Measurements from ENCODE around the gene CWF19L2.
A peak's percentile ranks its signal among the peaks of the same experiment; 100 is the strongest.
"Not testable (repeated sequence)": the region's sequence is repeated elsewhere in the genome, so short reads cannot be mapped to it uniquely, and the experiment has no call there.

CWF19L2 gene

DNA sequence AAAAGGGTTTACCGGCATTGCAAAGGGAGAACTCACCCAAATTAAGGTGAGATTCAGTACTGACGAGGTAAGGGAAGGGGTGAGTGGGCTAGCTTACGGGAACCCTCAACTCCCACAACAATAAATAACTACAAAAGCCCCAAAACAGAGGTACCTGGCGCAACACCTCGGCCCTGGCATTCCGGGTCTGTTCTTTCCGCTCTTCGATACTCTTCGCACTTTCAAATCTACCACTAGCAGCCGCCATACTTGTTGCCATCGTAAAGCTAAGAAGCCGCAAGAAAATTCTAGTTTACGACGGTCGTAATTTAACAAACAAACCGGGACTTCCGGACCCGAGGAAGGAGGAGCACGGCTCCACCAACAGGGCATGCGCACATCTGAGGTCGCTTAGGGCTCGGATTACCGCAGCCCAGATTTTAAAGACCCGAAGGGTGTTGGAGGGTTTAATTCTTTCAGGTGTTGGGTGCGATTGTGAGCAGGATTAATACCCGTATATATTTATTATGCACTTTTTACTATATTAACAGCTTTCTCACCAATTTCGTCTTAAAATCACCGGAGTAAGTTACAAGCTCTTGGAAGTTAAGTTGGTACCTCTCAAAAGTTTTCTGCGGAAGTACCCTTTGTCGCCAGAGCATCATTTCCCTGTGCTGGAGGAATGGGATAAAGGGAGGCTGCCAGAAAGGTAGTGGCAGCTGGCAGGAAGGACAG, at the start of gene CWF19L2:
TSS of gene CWF19L2 (minus strand) at position 268 of the 714 bp plus-strand sequence. CDS start at position 259, 9 bp downstream.
- H3K4me1 ChIP-seq = peaks cover 11 to 25% (median 17%) of the 10 kb centered on the region in 10 experiments
- H3K9ac ChIP-seq = peak within 1 kb of the TSS; percentile 82 to 88 (median 86)
- no peak for TF ChIP-seq Cebpa-rat (IDR thresholded peaks at IDR 0.05)
- H3K4me2 ChIP-seq = peak within 1 kb of the TSS; percentile 78 to 91 (median 86)
- H3K4me3 ChIP-seq = peak within 1 kb of the TSS; percentile 79 to 91 (median 82)
- no peaks in the 10 kb centered on the region for H3K27me3 ChIP-seq
- H3K36me3 ChIP-seq = peaks cover 15 to 32% (median 17%) of the 10 kb centered on the region in 11 experiments
- H3K27ac ChIP-seq = peak within 1 kb of the TSS; percentile 73 to 88 (median 81)
- H4K20me1 ChIP-seq = peaks cover 0 to 7% (median 0%) of the 10 kb centered on the region in 11 experiments; a peak in 2 of 22 replicates
- H3K9me3 ChIP-seq (replicated peaks in 1 of 11) = no peaks in the 10 kb centered on the region

DNA sequence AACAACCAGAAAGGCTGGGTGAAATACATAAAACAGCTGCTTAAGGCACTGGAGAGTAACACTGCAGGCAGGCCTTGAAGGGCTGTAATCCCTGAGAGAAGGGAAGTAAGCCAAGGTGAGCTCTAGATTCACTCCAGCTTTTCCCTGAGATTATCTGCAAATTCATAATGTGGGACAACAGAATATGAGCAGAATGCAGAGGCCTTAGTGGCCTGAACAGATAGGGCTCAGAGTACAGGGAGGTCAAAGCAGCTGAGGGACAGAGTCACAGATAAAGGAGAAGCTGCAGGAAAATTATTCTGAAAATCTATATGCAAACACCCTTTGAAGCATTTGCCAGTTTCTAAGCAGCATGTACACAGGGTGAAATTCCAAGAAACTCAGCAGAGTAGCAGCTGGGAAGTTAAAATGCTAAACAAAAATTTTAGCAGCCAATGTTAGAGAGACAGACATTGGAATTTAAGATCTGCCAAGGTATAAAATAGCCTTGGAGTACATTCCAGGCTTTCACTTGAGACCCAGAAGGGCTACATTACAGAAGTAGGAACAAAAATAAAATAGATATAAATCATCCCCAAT, 48.1 kb upstream of the CWF19L2 start:
- no peaks in the 10 kb centered on the region for H3K4me1 ChIP-seq
- TF ChIP-seq Cebpa-rat (IDR thresholded peaks at IDR 0.05) = no peak
- H3K4me3 ChIP-seq = no peak overlapping the region
- no peak overlapping the region for H3K4me2 ChIP-seq
- peaks cover 28 to 58% (median 38%) of the 10 kb centered on the region in 11 experiments for H3K36me3 ChIP-seq
- H3K9me3 ChIP-seq (replicated peaks in 1 of 11) = peaks cover 7 to 19% (median 10%) of the 10 kb centered on the region in 11 experiments
- H3K27me3 ChIP-seq = no peaks in the 10 kb centered on the region
- H3K27ac ChIP-seq = no peak overlapping the region
- no peak overlapping the region for H3K9ac ChIP-seq
- H4K20me1 ChIP-seq = no peaks in the 10 kb centered on the region

DNA sequence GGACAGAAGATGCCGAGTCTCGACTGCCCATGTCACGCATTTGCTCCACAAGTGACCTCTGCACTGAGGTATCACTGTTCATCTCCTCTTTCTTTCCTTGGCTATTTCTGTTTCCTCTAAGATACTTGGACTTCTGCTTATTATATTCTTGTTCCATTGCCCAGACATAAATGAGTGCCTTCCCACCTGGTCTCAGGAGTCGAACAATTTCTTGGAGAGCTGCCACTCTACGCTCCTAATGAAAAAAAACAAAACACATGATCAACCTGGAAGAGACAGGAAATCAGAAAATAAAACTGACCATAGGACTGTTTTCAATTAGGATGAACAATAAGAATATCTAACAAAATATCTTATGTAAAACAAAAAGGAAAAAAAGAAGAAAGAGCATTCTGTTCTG, 47.4 kb upstream of the CWF19L2 start:
- no peaks in the 10 kb centered on the region for H3K27me3 ChIP-seq
- H3K36me3 ChIP-seq = peaks cover 23 to 55% (median 34%) of the 10 kb centered on the region in 11 experiments
- H4K20me1 ChIP-seq = no peaks in the 10 kb centered on the region
- no peak overlapping the region for H3K4me3 ChIP-seq
- H3K9me3 ChIP-seq (replicated peaks in 1 of 11) = peaks cover 7 to 19% (median 10%) of the 10 kb centered on the region in 11 experiments
- TF ChIP-seq Cebpa-rat (IDR thresholded peaks at IDR 0.05) = no peak
- H3K27ac ChIP-seq = no peak overlapping the region
- H3K9ac ChIP-seq = no peak overlapping the region
- no peak overlapping the region for H3K4me2 ChIP-seq
- no peaks in the 10 kb centered on the region for H3K4me1 ChIP-seq

DNA sequence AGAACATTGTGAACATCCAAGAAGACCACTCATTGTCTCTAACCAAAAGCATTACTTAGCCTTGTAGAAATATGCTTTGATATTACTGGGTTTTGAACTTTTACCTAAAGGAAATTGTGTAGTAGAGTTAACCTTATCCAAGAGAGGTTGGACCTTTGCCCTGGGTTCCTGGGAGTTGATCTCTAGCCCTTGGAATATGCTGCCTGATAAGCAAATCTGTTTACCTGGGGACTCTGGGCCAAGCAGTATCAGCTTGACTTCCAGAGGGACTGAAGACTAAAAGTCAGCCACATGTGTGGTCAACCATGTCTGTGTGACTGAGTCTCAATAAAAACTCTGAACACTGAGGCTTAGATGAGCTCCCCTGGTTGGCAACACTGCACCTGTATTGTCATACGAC, 44.1 kb upstream of the CWF19L2 start:
- no peak overlapping the region for H3K9ac ChIP-seq
- H3K36me3 ChIP-seq = peaks cover 22 to 43% (median 34%) of the 10 kb centered on the region in 11 experiments
- no peak overlapping the region for H3K27ac ChIP-seq
- TF ChIP-seq Cebpa-rat (IDR thresholded peaks at IDR 0.05) = no peak
- no peaks in the 10 kb centered on the region for H3K27me3 ChIP-seq
- no peak overlapping the region for H3K4me2 ChIP-seq
- H3K9me3 ChIP-seq (replicated peaks in 1 of 11) = peaks cover 7 to 19% (median 13%) of the 10 kb centered on the region in 11 experiments
- no peaks in the 10 kb centered on the region for H4K20me1 ChIP-seq
- no peak overlapping the region for H3K4me3 ChIP-seq
- H3K4me1 ChIP-seq = no peaks in the 10 kb centered on the region

DNA sequence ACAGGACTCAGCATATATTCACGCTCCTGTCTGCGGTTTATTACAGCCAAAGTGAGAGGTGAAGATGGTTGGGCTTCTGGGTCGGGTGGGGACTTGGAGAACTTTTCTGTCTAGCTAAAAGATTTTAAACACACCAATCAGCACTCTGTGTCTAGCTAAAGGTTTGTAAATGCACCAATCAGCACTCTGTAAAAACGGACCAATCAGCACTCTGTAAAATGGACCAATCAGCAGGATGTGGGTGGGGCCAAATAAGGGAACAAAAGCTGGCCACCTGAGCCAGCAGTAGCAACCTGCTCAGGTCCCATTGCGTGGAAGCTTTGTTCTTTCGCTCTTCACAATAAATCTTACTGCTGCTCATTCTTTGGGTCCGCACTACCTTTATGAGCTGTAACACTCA, 39.7 kb upstream of the CWF19L2 start:
- not testable (repeated sequence) for H3K9ac ChIP-seq, H4K20me1 ChIP-seq, H3K27ac ChIP-seq, H3K4me2 ChIP-seq, H3K27me3 ChIP-seq, H3K4me3 ChIP-seq, H3K4me1 ChIP-seq
- Histone ChIP-seq H3K9me3 (replicated peaks in 1 of 11) (peaks cover 7 to 18% (median 12%) of the 10 kb centered on the region in 11 experiments), H3K36me3 (peaks cover 9 to 16% (median 9%) of the 10 kb centered on the region in 11 experiments)

DNA sequence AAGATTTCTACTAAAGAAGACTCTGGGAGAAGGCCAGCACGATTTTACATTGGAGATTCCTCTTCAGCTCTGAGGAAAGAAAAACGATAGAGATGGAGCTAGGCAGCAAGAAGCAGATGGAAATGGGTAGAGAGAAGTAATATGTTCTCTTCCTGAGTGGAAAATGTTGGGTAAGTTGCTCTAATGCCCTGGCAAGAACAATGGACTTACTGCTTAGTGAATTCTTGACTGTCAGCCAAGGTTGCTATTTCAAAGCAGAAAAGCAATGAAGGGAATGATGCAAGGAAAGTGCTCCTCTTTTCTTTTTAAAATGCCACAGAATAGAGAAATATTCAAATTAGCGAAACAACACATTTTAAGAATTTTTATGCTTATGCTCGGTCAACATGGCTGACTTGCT, 38.4 kb upstream of the CWF19L2 start:
- no peak for TF ChIP-seq Cebpa-rat (IDR thresholded peaks at IDR 0.05)
- H3K4me2 ChIP-seq = no peak overlapping the region
- no peak overlapping the region for H3K4me3 ChIP-seq
- H3K4me1 ChIP-seq = no peaks in the 10 kb centered on the region
- H3K36me3 ChIP-seq = peaks cover 0 to 3% (median 0%) of the 10 kb centered on the region in 11 experiments; a peak in 2 of 22 replicates
- no peaks in the 10 kb centered on the region for H4K20me1 ChIP-seq
- peaks cover 0 to 8% (median under 1%) of the 10 kb centered on the region in 11 experiments; a peak in 4 of 22 replicates for H3K9me3 ChIP-seq (replicated peaks in 1 of 11)
- H3K9ac ChIP-seq = no peak overlapping the region
- H3K27ac ChIP-seq = no peak overlapping the region
- no peaks in the 10 kb centered on the region for H3K27me3 ChIP-seq

DNA sequence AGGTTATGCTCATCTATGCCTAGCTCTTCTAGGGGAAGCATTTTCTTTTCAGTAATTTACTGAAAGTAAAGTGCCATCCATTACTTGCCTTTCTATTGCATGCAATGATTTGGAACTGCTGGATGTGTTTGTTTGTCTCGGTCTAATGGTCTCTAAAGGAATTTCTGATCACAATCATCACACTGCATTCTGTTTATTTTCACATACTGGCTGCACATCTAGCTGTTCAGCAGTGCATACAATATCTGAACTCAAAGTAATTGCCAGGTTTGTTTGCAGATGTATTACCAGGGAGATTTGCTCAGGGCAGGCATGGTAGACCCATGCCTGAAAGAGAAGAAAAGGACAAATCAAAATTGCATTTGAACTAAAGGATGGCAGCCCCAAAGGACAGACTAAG, 36.4 kb upstream of the CWF19L2 start:
- Histone ChIP-seq H3K9ac (no peak overlapping the region), H3K9me3 (replicated peaks in 1 of 11) (peaks cover 0 to 8% (median 0%) of the 10 kb centered on the region in 11 experiments; a peak in 4 of 22 replicates), H3K4me3 (no peak overlapping the region), H3K27ac (no peak overlapping the region), H3K4me2 (no peak overlapping the region), H3K36me3 (no peaks in the 10 kb centered on the region), H3K4me1 (no peaks in the 10 kb centered on the region), H3K27me3 (no peaks in the 10 kb centered on the region), H4K20me1 (no peaks in the 10 kb centered on the region)
- no peak for TF ChIP-seq Cebpa-rat (IDR thresholded peaks at IDR 0.05)

DNA sequence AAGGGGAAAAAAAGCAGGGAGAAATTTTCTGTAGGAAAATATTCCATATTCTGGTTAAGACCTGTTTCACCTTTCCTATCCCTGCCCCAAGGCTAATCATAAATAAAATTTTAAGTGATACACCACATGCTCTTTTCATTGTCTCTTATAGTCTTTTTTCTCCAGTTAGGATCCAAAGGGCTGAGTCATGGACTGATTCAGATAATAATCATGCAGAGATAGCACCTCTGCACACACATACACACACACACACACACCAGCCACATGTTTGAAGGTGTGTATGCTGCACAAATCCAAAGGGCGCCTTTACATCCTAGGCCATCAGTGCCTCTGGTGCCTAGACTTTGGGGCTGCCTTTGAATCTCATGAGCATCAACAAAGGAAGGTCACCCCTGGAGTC, 35.5 kb upstream of the CWF19L2 start:
- Histone ChIP-seq H4K20me1 (no peaks in the 10 kb centered on the region), H3K9ac (no peak overlapping the region), H3K4me1 (no peaks in the 10 kb centered on the region), H3K9me3 (replicated peaks in 1 of 11) (peaks cover 0 to 8% (median 0%) of the 10 kb centered on the region in 11 experiments; a peak in 4 of 22 replicates), H3K36me3 (no peaks in the 10 kb centered on the region), H3K4me2 (no peak overlapping the region), H3K4me3 (no peak overlapping the region), H3K27me3 (no peaks in the 10 kb centered on the region), H3K27ac (no peak overlapping the region)
- TF ChIP-seq Cebpa-rat (IDR thresholded peaks at IDR 0.05) = no peak

DNA sequence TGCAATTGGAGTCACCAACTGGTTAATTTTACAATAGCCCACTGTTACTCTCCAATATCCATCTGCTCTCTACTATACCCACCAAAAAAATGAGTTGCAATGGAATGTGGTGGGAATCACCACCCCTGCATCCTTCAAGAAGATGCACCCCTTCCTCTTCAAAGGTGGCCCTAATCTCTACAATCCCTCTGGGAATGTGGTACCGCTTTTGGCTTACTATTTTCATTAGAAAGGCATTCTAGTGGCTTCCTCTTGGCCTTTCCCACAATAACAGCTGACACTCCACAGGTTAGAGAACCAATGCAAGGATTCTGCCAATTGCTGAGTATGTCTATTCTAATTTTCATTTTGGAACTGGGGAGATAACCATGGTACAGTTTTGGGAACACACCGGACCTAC, 33.2 kb upstream of the CWF19L2 start:
- no peak overlapping the region for H3K4me2 ChIP-seq
- H3K4me1 ChIP-seq = no peaks in the 10 kb centered on the region
- H3K9ac ChIP-seq = no peak overlapping the region
- no peaks in the 10 kb centered on the region for H3K9me3 ChIP-seq (replicated peaks in 1 of 11)
- no peak for TF ChIP-seq Cebpa-rat (IDR thresholded peaks at IDR 0.05)
- H3K27ac ChIP-seq = no peak overlapping the region
- no peaks in the 10 kb centered on the region for H3K36me3 ChIP-seq
- no peaks in the 10 kb centered on the region for H4K20me1 ChIP-seq
- H3K27me3 ChIP-seq = no peaks in the 10 kb centered on the region
- H3K4me3 ChIP-seq = no peak overlapping the region

DNA sequence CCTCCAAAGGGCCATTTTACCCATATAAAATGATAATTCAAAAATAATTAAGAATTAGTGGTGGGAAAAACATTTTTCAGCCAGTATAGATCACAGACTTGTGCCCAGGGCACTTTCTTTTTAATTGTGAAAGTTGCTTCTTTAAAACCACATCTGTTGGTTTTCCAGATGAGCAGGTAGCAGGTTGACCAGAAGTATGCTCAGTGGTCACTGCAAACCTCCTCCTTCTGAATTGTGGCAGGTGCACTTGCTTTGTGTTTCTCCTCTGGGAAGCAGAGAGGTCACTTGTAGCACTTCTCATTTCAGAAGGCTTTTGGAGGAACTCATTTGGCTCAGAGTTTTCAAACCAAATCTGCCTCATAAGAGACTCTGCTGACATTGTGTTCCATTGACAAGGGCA, 24.6 kb upstream of the CWF19L2 start:
- no peaks in the 10 kb centered on the region for H3K4me1 ChIP-seq
- no peaks in the 10 kb centered on the region for H3K9me3 ChIP-seq (replicated peaks in 1 of 11)
- no peak overlapping the region for H3K27ac ChIP-seq
- H3K36me3 ChIP-seq = no peaks in the 10 kb centered on the region
- H3K4me2 ChIP-seq = no peak overlapping the region
- H3K27me3 ChIP-seq = no peaks in the 10 kb centered on the region
- H3K4me3 ChIP-seq = no peak overlapping the region
- no peaks in the 10 kb centered on the region for H4K20me1 ChIP-seq
- H3K9ac ChIP-seq = no peak overlapping the region
- no peak for TF ChIP-seq Cebpa-rat (IDR thresholded peaks at IDR 0.05)

All from BLaER1 treated with 17β-estradiol and CSF1 and Interleukin-3, amounts not matched to agents 10 nM and 100 nM (cell line).